ACC112 (cell line): ENCODE measurements around the gene HOXA9.

Experiments
- H2AFZ ChIP-seq: fragments of 200-600 bp; sonication (generic); one replicate; pipeline ENCODE4 v1.6.0; 2017; ENCODE audit warnings: antibody characterized with exemption, low read length; ENCODE audit not compliant: unreplicated experiment
- H3K27ac ChIP-seq: fragments of 200-600 bp; sonication (generic); 2 replicates; pipeline ENCODE4 v1.5.1; 2014; ENCODE audit warnings: low read depth, mild to moderate bottlenecking, antibody characterized with exemption, low read length, moderate library complexity
- H3K27me3 ChIP-seq: fragments of 200-600 bp; sonication (generic); 2 replicates; pipeline ENCODE4 v1.6.1; 2014; ENCODE audit warnings: mild to moderate bottlenecking, antibody characterized with exemption, low read length, moderate library complexity, mixed read lengths; ENCODE audit not compliant: insufficient read depth
- H3K36me3 ChIP-seq: fragments of 200-600 bp; sonication (generic); 2 replicates; pipeline ENCODE4 v1.6.1; 2016; ENCODE audit warnings: mild to moderate bottlenecking, antibody characterized with exemption, low read length, moderate library complexity, mixed read lengths; ENCODE audit not compliant: insufficient read depth
- H3K4me1 ChIP-seq: fragments of 200-600 bp; sonication (generic); one replicate; pipeline ENCODE4 v1.6.1; 2016; ENCODE audit warnings: low read length, mixed read lengths; ENCODE audit not compliant: insufficient read depth, unreplicated experiment, control insufficient read depth
- H3K4me3 ChIP-seq: fragments of 200-600 bp; sonication (generic); 2 replicates; pipeline ENCODE4 v1.5.1; 2014; ENCODE audit warnings: mild to moderate bottlenecking, low read depth, low read length
- H3K79me2 ChIP-seq: fragments of 200-600 bp; sonication (generic); one replicate; pipeline ENCODE4 v1.6.0; 2016; ENCODE audit warnings: low read length; ENCODE audit not compliant: control insufficient read depth, unreplicated experiment, insufficient read depth

Gene HOXA9

DNA sequence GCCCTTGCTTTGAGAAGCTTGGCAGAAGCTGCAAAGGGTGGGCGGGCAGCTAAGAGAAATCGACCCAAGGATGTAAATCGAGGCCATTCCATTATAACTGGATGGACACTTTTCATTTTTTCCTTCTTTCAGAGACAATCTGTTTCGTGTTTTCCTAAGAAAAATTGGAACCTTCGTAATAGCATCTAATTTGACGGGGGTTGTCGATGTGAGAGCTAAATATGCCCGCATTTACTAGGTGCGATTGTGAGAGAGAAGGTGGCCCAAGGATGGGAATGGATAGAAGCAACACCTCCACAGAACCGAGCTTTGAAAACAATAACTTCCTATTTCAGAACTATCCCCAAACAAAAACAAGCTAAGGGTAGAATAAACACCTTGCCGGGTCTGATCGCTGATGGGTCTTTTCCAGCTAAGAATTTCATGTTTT, 33.9 kb downstream of the HOXA9 start:
- H2AFZ ChIP-seq = no peak overlapping the region
- no peak overlapping the region for H3K27ac ChIP-seq
- peaks cover 8% of the 10 kb centered on the region for H3K4me1 ChIP-seq
- no peaks in the 10 kb centered on the region for H3K79me2 ChIP-seq
- peak overlapping the region; percentile 68 for H3K4me3 ChIP-seq
- no peaks in the 10 kb centered on the region for H3K36me3 ChIP-seq
- H3K27me3 ChIP-seq = peaks cover 98% of the 10 kb centered on the region

DNA sequence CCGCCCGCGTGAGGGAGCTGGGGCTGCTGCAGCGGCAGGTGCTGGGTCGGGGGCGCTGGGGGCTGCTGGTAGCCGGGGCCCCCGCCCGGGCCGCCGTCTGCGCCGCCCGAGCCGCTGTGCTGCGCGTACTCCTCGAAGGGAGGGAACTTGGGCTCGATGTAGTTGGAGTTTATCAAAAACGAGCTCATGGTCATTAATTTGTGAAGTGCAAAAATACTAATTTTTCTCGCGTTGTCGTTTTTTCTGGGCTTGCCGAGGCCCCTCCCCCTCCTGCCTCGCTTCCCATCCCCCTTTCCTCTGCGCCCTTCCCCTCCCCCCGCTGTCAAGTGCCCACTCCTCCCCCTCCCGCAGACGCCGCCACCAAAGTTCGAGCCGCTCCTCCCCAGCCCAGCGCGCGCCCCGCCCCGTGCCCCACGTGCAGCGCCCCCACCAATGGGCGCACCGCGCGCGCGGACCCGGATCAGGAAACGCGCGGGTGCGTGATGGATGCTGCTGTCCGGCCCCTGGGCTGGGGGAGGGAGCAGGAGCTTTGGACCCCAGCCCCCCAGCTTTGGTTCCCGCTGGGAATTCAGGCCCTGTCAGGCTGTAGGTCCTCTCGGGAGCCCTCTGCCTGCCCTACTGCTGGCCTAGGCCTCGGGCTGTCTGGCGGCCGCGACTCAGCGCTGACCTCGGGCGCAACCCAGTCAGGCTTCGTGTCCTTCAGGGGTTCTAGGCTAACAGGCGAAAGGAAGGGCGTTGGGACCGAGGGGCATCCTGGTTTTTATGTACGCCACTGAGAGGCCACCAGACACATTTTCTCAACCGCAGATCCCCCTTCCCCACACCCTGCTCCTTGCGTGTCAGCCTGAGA, 34.6 kb downstream of the HOXA9 start, which contains the start of gene HOXA4:
HOXA4 (minus strand) TSS at position 218 of the 850 bp plus-strand sequence; CDS start at position 194, 24 bp downstream.
- H3K4me1 ChIP-seq = peaks cover 2% of the 10 kb centered on the region
- H3K27me3 ChIP-seq = peaks cover 98% of the 10 kb centered on the region
- no peaks in the 10 kb centered on the region for H3K36me3 ChIP-seq
- no peak within 1 kb of the TSS for H2AFZ ChIP-seq
- H3K27ac ChIP-seq = no peak within 1 kb of the TSS
- peak within 1 kb of the TSS; percentile 68 for H3K4me3 ChIP-seq
- no peaks in the 10 kb centered on the region for H3K79me2 ChIP-seq

DNA sequence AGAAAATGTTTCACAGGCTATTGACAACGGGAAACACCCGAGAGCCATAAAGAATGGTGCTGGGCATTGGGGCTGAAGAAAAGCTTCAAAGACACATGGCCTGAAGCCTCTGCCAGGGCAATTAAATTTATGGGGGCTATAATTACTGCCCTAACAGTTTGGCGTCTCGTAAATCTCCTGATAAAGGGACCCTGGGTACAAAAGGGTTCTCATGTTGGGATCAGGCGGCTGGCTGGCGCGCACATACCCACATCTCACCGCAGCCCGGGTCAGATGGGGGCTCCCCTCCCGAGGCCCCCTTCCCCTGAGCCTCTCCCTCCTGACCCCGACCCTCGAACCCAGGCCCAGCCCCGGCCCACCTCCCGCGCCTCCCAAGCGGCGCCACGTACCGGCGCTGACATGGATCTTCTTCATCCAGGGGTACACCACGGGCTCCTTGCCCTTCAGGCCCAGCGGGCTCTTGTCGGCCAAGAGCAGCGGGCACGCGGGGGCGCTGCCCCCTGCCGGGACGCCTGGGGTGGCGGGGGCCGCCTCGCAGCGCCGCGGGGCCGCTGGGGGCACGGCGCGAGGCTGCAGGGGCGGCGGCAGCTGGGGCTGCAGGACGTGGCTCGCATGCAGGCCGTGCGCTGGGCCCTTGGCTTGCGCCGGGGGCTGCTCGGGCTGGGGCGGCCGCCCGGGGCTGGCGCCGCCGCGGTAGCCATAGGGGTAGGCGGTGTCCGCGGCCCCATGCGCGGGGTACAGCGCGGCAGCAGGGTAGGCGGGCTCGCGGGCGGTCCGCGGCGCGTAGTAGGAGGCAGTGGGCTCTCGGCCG, 35.4 kb downstream of the HOXA9 start:
- Histone ChIP-seq H2AFZ (no peak overlapping the region), H3K4me1 (no peaks in the 10 kb centered on the region), H3K27me3 (peaks cover 98% of the 10 kb centered on the region), H3K79me2 (no peaks in the 10 kb centered on the region), H3K36me3 (no peaks in the 10 kb centered on the region), H3K27ac (no peak overlapping the region), H3K4me3 (peak overlapping the region; percentile 68; the same call in 1 of the 2 replicates)

DNA sequence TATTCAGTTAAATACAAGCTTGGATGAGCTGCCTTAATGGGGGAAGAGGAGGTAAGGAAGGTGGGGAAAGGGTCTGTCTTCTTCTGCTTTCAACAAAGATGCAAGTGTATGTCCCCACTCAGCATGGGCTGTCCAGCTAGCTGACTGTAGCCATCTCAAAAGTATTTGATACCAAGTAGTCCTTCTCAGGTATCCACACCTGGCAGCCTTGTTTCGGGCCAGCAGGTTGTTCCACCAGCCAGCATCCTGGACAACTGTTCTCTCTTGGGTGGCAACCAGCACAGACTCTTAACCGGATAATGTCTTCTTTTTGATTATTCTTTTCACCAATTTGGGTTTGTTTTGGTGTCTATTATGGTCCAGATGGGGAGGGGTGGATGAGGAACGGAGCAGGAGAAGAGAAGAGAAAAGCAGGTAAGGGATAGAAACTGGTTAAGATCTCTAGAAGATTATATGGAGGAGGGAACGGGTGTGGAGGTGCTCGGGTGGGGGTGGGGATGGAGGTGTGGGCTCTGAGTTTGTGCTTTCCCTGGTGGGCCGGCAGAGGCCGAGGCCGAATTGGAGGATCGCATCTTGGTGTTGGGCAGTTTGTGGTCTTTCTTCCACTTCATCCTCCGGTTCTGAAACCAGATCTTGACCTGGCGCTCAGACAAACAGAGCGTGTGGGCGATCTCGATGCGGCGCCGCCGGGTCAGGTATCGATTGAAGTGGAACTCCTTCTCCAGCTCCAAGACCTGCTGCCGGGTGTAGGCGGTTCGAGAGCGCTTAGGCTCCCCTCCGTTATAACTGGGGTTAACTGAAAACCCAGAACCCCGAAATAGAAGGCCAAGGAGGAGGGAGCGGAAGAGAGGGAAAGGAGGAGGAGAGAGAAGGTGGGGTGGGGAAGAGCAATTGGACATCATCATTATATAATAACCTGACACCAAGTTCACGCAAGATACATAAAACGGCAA, 36.3 kb downstream of the HOXA9 start:
- Histone ChIP-seq H3K27ac (no peak overlapping the region), H3K36me3 (no peaks in the 10 kb centered on the region), H3K79me2 (no peaks in the 10 kb centered on the region), H3K27me3 (peaks cover 98% of the 10 kb centered on the region), H3K4me1 (no peaks in the 10 kb centered on the region), H3K4me3 (no peak overlapping the region), H2AFZ (no peak overlapping the region)

DNA sequence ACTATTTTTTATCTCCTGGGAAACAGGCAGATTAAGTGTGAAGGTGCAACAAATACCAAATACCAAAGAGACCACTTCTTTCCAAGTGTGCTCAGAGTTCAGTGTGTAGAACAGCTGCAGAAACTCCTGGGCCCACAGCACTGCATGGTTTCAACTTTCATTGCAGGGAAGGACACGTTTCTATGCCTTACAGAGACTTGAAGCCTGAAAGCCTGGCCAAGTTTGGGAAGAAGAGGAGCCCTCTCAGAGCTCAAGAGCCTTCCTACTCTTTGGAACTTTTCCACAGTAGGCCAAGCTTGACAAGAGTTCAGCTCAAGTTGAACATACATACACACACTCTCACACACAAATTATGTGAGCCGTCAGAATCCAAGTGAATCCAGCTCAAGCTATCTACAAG, 37.3 kb downstream of the HOXA9 start:
- Histone ChIP-seq H2AFZ (no peak overlapping the region), H3K36me3 (no peaks in the 10 kb centered on the region), H3K4me3 (no peak overlapping the region), H3K27ac (no peak overlapping the region), H3K79me2 (no peaks in the 10 kb centered on the region), H3K4me1 (peaks cover 4% of the 10 kb centered on the region), H3K27me3 (peaks cover 98% of the 10 kb centered on the region)

DNA sequence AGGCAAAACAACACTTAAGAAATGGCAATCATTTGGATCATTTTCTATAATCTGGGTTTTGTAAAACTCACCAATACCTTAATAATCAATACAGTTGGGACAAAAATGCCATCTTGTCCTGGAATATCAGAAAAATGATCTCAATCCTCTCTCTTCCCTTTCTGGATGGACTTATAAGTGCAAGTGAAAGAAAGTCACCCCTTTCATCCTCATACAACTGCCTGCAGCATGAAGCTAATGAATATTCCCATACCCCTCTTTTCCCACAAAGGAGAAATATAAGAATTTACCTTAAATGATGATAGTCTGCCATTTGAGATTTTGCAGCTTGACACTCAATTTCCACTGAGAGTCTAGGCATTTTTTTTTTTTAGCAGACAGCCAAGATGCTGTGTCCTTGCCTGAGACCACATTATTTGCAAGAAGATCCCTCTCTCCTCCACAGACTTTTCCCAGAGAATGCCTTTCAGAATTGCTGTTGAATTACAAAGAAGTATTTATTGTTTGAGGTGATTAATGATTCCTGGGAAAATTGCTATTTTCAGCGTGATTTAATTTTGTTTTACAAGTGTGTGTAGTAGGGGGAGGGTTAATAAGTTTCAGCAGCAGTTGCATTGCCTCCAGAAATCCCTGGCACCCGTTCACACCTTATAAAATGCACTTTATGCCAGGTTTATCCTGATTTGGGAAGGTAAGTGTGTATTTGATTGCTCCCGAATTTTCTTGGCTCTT, 38.6 kb downstream of the HOXA9 start:
- Histone ChIP-seq H3K27me3 (peaks cover 98% of the 10 kb centered on the region), H3K36me3 (no peaks in the 10 kb centered on the region), H3K4me1 (peaks cover 4% of the 10 kb centered on the region), H3K4me3 (no peak overlapping the region), H2AFZ (no peak overlapping the region), H3K79me2 (no peaks in the 10 kb centered on the region), H3K27ac (no peak overlapping the region)

DNA sequence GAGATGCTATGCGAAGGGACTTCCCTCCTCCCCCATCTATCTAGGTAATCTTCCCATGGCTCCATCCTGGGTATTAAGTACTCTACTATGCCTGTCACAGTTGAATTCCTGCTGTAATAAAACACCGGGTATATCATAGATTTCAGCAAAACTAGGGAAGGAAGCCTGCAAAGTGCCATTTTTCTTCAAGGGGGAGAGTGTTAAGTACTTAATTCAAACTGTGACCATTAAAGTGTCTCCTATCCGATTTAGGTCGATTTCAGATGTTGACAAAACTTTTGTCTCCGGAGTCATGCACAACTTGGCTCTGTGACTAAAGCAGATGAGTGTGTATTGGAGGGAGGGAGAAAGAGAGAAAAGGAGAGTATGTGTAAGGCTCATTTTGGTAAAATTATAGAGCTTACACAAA, 39.3 kb downstream of the HOXA9 start:
- Histone ChIP-seq H3K79me2 (no peaks in the 10 kb centered on the region), H3K4me1 (peaks cover 4% of the 10 kb centered on the region), H3K27me3 (peaks cover 98% of the 10 kb centered on the region), H3K36me3 (no peaks in the 10 kb centered on the region), H3K4me3 (no peak overlapping the region), H3K27ac (no peak overlapping the region), H2AFZ (no peak overlapping the region)

DNA sequence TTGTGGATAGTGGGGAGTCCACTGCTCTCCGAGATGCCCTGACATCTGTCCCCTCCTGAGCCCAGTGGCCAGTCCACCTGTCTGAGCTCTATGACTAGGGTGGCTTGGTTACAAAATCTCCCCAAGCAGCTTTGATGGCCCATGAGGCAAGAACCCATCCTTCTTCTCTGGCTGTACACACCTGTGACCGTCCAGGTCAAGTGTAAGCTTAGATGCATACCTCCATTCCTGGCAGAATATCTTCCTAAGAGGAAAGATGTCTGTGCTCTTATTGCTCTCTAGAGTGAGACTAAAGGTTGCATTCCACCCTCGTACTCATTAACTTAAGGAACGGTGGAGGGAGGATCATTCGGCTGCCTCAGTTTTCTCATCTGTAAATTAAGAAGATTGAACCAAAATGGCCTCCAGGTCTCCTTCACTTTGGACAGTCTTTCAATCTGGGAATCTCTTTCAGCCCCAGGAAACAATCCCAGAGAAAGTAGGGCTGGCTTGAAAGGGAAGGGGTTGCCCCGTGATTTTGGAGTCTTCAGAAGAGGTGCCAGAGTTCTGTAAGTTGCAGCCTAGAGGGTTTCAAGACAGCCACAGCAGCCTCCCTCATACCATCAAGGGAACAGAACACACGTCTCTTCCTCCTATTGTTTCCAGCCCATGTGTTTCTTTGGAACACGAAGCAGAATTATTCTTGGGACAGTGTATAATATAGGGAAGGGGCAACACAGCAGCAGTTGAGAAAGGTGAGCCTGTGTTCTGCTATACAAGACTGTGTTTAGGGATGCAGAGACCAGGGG, 40.2 kb downstream of the HOXA9 start:
- Histone ChIP-seq H3K27ac (no peak overlapping the region), H3K4me1 (peaks cover 4% of the 10 kb centered on the region), H3K27me3 (peaks cover 99% of the 10 kb centered on the region), H3K4me3 (no peak overlapping the region), H3K79me2 (no peaks in the 10 kb centered on the region), H2AFZ (no peak overlapping the region), H3K36me3 (no peaks in the 10 kb centered on the region)
